ENCODE results near the gene PDE7B.

The PDE7B gene

GRCh38 chr6:136181512-136181833 lies 330.0 kb downstream of the PDE7B start:
- no peak overlapping the region for H3K4me3 ChIP-seq (ENCODE audit: low read length)
- no peak for DNase-seq (ENCODE audit: low read depth)
- no peak for TF ChIP-seq CTCF (conservative IDR thresholded peaks at IDR 0.05; ENCODE audit: low read length)

DNA sequence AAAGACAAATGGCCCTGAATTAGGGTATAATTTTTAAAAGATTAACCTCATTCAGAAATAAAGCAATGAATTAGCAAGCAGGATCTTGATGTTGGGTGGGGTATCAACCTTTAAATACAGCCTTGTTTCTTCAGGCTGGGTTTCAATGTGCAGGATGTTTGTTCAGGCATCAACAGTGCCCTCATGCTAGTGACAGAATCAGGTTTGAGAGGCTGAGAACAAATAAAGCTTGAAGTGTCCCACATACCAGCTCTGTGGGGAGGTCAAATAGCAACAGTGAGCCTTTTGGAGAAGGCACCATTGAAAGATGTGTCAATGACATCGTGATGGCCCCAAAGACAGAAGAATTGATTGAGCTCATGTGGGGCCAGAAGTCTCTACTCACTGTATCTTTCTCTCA lies 330.4 kb downstream of the PDE7B start:
- DNase-seq (ENCODE audit: low read depth): no peak
- H3K4me3 ChIP-seq (ENCODE audit: low read length): no peak overlapping the region
- TF ChIP-seq CTCF (conservative IDR thresholded peaks at IDR 0.05; ENCODE audit: low read length): no peak

- DNase-seq (ENCODE audit: low read depth): no peak
- TF ChIP-seq CTCF (conservative IDR thresholded peaks at IDR 0.05; ENCODE audit: low read length): no peak
- H3K4me3 ChIP-seq (ENCODE audit: low read length): no peak overlapping the region
Observed at GRCh38 chr6:136184738-136185137, 333.2 kb downstream of the PDE7B start.

- no peak overlapping the region for H3K4me3 ChIP-seq (ENCODE audit: low read length)
- TF ChIP-seq CTCF (conservative IDR thresholded peaks at IDR 0.05; ENCODE audit: low read length): no peak
- no peak for DNase-seq (ENCODE audit: low read depth)
Observed at GRCh38 chr6:136186363-136186762, 334.9 kb downstream of the PDE7B start.

DNA sequence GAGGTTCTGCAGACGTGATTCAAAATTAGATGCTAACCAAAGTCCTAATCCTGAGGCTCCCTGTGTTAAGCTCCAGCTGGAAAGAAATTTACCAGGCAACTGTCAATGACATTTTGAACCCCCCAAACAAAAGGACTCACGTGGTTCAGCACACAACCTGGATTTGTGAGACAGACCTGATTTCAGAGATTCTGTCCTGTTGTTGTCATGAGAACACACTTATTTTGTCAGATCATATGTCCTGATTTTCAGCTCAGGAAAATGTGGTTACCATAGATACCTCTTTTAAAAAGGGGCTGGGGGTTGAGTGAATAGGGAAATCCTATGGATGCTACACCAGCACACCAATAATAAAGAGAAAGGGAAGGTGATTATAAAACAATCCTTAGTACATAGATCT lies 337.0 kb downstream of the PDE7B start:
- no peak for TF ChIP-seq CTCF (conservative IDR thresholded peaks at IDR 0.05; ENCODE audit: low read length)
- no peak overlapping the region for H3K4me3 ChIP-seq (ENCODE audit: low read length)
- no peak for DNase-seq (ENCODE audit: low read depth)

DNA sequence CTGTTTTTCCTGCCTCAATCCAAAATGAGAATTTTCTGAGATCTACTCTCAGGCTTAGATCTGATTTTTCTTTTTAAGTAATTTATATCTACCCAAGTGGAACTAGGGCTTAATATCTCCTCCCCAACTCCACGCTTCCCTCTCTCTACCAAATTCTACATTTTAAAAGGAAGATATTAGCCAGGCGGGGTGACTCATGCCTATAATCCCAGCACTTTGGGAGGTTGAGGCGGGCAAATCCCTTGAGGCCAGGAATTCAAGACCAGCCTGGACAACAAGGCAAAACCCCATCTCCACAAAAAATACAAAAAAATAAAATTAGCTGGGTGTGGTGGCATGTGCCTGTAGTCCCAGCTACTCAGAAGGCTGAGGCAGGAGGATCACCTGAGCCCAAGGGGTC lies 337.6 kb downstream of the PDE7B start:
- H3K4me3 ChIP-seq (ENCODE audit: low read length): no peak overlapping the region
- TF ChIP-seq CTCF (conservative IDR thresholded peaks at IDR 0.05; ENCODE audit: low read length): no peak
- DNase-seq (ENCODE audit: low read depth): no peak

- DNase-seq (ENCODE audit: low read depth): no peak
- TF ChIP-seq CTCF (conservative IDR thresholded peaks at IDR 0.05; ENCODE audit: low read length): no peak
- no peak overlapping the region for H3K4me3 ChIP-seq (ENCODE audit: low read length)
Observed at GRCh38 chr6:136191606-136192312, 340.3 kb downstream of the PDE7B start.

All from AG10803 (cell line).